Loucy (cell line): ENCODE data around the gene GFI1.

ENCODE experiments used
- H2AFZ ChIP-seq: fragments of 200-600 bp; sonication (generic); 2 replicates; pipeline ENCODE4 v1.6.0; 2016; ENCODE audit warnings: antibody characterized with exemption, mild to moderate bottlenecking, low read length, moderate library complexity
- H3F3A ChIP-seq: fragments of 200-600 bp; 2 replicates; pipeline ENCODE4 v1.6.0; 2016; ENCODE audit warnings: antibody characterized with exemption, low read depth, mild to moderate bottlenecking
- H3K27me3 ChIP-seq: fragments of 200-600 bp; sonication (generic); 2 replicates; pipeline ENCODE4 v1.6.1; 2014; ENCODE audit warnings: low read length, mild to moderate bottlenecking; ENCODE audit not compliant: insufficient read depth, poor library complexity, severe bottlenecking
- H3K36me3 ChIP-seq: fragments of 200-600 bp; sonication (generic); 2 replicates; pipeline ENCODE4 v1.6.1; 2016; ENCODE audit warnings: low read length; ENCODE audit not compliant: insufficient read depth
- H3K4me1 ChIP-seq: fragments of 200-600 bp; sonication (generic); 2 replicates; pipeline ENCODE4 v1.5.1; 2014; ENCODE audit warnings: low read length, mild to moderate bottlenecking; ENCODE audit not compliant: insufficient read depth, poor library complexity, severe bottlenecking
- H3K4me2 ChIP-seq: fragments of 200-600 bp; sonication (generic); 2 replicates; pipeline ENCODE4 v1.6.0; 2014; ENCODE audit warnings: antibody characterized with exemption, low read length, low read depth, mild to moderate bottlenecking; ENCODE audit not compliant: poor library complexity, severe bottlenecking
- H3K4me3 ChIP-seq: fragments of 200-600 bp; sonication (generic); 2 replicates; pipeline ENCODE4 v1.5.1; 2014; ENCODE audit warnings: low read length, mild to moderate bottlenecking, mixed read lengths; ENCODE audit not compliant: poor library complexity, severe bottlenecking
- H3K79me2 ChIP-seq: fragments of 200-600 bp; sonication (generic); 2 replicates; pipeline ENCODE4 v1.6.1; 2014; ENCODE audit warnings: low read length; ENCODE audit not compliant: insufficient read depth
- H3K9ac ChIP-seq: fragments of 200-600 bp; sonication (generic); 2 replicates; pipeline ENCODE4 v1.6.0; 2014; ENCODE audit warnings: mild to moderate bottlenecking, low read depth, low read length, moderate library complexity; ENCODE audit not compliant: poor library complexity, severe bottlenecking
- H3K9me2 ChIP-seq: fragments of 200-600 bp; sonication (generic); replicated peaks from 2 replicates; pipeline ENCODE4 v1.6.1; 2016; ENCODE audit warnings: low read depth, low read length, mixed read lengths
- H3K9me3 ChIP-seq: fragments of 200-600 bp; sonication (generic); 2 replicates; pipeline ENCODE4 v1.6.1; 2014; ENCODE audit warnings: mild to moderate bottlenecking, antibody characterized with exemption, low read length, low read depth; ENCODE audit not compliant: insufficient read depth
- H4K20me1 ChIP-seq: fragments of 200-600 bp; sonication (generic); 2 replicates; pipeline ENCODE4 v1.6.0; 2014; ENCODE audit warnings: antibody characterized with exemption, low read length, mild to moderate bottlenecking; ENCODE audit not compliant: insufficient read depth, poor library complexity, severe bottlenecking
- EZH2phosphoT487 ChIP-seq: fragments of 200-600 bp; IDR thresholded peaks from 2 replicates; pipeline ENCODE4 v1.6.1; 2018; ENCODE audit warnings: antibody characterized with exemption, mild to moderate bottlenecking, moderate library complexity, borderline replicate concordance
- TF ChIP-seq, protein P1 (sequence below): fragments of 200-600 bp; sonication (generic); conservative IDR thresholded peaks from 2 replicates; pipeline ENCODE4 v1.5.1; 2014; ENCODE audit warnings: mild to moderate bottlenecking, antibody characterized with exemption, low read length

GFI1 gene

DNA sequence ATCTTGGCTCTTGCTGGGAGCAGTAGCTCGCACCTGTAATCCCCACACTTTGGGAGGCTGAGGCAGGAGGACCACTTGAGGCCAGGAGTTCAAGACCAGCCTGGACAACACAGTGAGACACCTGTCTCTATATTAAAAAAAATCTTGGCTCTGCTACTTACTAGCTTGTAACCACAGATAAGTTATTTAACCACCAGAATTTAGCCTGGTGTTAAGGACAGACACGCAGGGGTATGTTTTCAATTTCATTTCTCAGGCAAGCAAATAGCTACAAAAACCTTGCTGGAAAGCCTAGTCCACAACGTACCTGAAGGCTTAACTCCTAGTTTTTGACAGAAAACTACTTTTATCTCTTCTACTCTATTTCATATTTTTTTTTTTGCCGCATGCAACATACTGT, 24.8 kb upstream of the GFI1 start:
- H3K9me2 ChIP-seq, result no peaks in the 10 kb centered on the region
- no peak overlapping the region for H2AFZ ChIP-seq
- H3K79me2 ChIP-seq, result no peaks in the 10 kb centered on the region
- H3K4me3 ChIP-seq, result no peak overlapping the region
- H3K36me3 ChIP-seq, result no peaks in the 10 kb centered on the region
- peaks cover 7% of the 10 kb centered on the region for H3K4me1 ChIP-seq
- H4K20me1 ChIP-seq, result no peaks in the 10 kb centered on the region
- no peaks in the 10 kb centered on the region for H3F3A ChIP-seq
- no peak overlapping the region for H3K4me2 ChIP-seq
- no peak overlapping the region for H3K9ac ChIP-seq
- TF ChIP-seq EZH2phosphoT487, result no peak
- TF ChIP-seq, protein P1, sequence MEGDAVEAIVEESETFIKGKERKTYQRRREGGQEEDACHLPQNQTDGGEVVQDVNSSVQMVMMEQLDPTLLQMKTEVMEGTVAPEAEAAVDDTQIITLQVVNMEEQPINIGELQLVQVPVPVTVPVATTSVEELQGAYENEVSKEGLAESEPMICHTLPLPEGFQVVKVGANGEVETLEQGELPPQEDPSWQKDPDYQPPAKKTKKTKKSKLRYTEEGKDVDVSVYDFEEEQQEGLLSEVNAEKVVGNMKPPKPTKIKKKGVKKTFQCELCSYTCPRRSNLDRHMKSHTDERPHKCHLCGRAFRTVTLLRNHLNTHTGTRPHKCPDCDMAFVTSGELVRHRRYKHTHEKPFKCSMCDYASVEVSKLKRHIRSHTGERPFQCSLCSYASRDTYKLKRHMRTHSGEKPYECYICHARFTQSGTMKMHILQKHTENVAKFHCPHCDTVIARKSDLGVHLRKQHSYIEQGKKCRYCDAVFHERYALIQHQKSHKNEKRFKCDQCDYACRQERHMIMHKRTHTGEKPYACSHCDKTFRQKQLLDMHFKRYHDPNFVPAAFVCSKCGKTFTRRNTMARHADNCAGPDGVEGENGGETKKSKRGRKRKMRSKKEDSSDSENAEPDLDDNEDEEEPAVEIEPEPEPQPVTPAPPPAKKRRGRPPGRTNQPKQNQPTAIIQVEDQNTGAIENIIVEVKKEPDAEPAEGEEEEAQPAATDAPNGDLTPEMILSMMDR, result no peak
- H3K27me3 ChIP-seq, result no peaks in the 10 kb centered on the region
- no peaks in the 10 kb centered on the region for H3K9me3 ChIP-seq

DNA sequence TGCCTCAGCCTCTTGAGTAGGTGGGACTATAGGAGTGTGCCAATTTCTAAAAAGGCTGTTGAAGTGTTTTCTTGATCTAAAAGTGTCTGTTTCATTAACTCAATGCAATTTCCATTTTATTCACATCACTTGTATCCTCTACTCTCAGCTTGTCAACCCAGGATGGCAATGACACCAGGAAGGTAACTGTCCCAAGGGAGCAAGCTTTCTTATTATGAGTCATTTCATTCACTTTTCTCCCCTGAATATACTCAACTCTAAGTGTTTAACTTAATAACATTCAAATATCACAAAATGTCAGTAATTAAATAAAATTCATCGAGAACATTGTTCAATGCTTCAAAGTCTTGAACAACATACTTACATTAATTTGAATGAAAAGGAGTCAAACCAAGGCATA, 22.9 kb upstream of the GFI1 start:
- H3K27me3 ChIP-seq, result no peaks in the 10 kb centered on the region
- H3F3A ChIP-seq, result no peaks in the 10 kb centered on the region
- no peaks in the 10 kb centered on the region for H3K79me2 ChIP-seq
- H2AFZ ChIP-seq, result no peak overlapping the region
- no peak for TF ChIP-seq EZH2phosphoT487
- TF ChIP-seq, protein P1, result no peak
- H4K20me1 ChIP-seq, result no peaks in the 10 kb centered on the region
- H3K4me3 ChIP-seq, result no peak overlapping the region
- no peaks in the 10 kb centered on the region for H3K9me2 ChIP-seq
- no peak overlapping the region for H3K4me2 ChIP-seq
- peaks cover 4% of the 10 kb centered on the region for H3K4me1 ChIP-seq
- H3K9ac ChIP-seq, result no peak overlapping the region
- no peaks in the 10 kb centered on the region for H3K9me3 ChIP-seq
- H3K36me3 ChIP-seq, result no peaks in the 10 kb centered on the region

DNA sequence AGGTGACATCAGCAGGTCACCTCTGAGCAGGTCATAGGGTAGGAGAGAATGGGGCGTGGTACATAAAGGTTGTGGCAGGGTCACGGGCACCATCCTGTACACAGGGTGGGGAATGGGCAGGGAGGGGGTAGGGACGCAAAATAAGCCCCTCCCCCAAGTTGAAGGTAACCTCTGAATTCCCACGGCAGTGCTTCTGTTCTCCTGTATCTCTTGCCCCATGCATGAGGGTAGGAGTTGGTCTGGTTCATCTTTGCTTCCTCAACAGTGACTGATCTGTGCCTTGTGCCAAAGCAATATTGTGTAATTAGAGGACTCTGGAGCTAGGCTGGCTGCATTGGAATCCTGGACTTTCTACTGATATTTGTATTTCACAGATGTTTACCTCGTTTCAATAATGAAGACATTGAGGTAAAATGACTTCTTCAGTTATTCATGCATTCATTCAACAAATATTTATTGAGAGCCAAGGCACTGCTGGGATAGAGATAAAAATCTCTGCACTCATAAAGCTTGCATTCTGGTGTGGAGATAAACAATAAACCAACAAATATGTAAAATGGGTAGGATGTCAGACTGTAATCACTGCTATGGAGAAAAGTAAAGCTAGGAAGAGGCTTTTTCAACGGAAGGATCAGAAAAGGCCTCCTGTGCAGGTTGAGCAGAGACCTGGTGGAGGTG, 18.4 kb upstream of the GFI1 start:
- H3F3A ChIP-seq, result no peaks in the 10 kb centered on the region
- no peaks in the 10 kb centered on the region for H3K27me3 ChIP-seq
- H3K9me2 ChIP-seq, result no peaks in the 10 kb centered on the region
- H3K4me1 ChIP-seq, result peaks cover 8% of the 10 kb centered on the region
- no peak for TF ChIP-seq EZH2phosphoT487
- TF ChIP-seq, protein P1, result no peak
- H3K9ac ChIP-seq, result no peak overlapping the region
- no peak overlapping the region for H3K4me2 ChIP-seq
- H3K79me2 ChIP-seq, result no peaks in the 10 kb centered on the region
- no peak overlapping the region for H3K4me3 ChIP-seq
- no peaks in the 10 kb centered on the region for H4K20me1 ChIP-seq
- no peak overlapping the region for H2AFZ ChIP-seq
- H3K9me3 ChIP-seq, result no peaks in the 10 kb centered on the region
- H3K36me3 ChIP-seq, result no peaks in the 10 kb centered on the region
